Measurements from ENCODE around the gene LGR5.

LGR5 gene

GRCh38 chr12:71438670-71439361 lies 782 bp upstream of the LGR5 start:
- no peak for DNase-seq

DNA sequence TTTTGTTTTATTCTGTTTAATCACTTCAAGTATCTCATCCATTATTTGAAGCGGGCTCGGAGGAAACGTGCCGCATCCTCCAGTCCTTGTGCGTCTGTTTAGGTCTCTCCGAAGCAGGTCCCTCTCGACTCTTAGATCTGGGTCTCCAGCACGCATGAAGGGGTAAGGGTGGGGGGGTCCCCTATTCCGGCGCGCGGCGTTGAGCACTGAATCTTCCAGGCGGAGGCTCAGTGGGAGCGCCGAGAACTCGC lies 311 bp upstream of the LGR5 start:
- no peak for DNase-seq

GRCh38 chr12:71440345-71440762 lies 756 bp downstream of the LGR5 start:
- no peak for DNase-seq

DNA sequence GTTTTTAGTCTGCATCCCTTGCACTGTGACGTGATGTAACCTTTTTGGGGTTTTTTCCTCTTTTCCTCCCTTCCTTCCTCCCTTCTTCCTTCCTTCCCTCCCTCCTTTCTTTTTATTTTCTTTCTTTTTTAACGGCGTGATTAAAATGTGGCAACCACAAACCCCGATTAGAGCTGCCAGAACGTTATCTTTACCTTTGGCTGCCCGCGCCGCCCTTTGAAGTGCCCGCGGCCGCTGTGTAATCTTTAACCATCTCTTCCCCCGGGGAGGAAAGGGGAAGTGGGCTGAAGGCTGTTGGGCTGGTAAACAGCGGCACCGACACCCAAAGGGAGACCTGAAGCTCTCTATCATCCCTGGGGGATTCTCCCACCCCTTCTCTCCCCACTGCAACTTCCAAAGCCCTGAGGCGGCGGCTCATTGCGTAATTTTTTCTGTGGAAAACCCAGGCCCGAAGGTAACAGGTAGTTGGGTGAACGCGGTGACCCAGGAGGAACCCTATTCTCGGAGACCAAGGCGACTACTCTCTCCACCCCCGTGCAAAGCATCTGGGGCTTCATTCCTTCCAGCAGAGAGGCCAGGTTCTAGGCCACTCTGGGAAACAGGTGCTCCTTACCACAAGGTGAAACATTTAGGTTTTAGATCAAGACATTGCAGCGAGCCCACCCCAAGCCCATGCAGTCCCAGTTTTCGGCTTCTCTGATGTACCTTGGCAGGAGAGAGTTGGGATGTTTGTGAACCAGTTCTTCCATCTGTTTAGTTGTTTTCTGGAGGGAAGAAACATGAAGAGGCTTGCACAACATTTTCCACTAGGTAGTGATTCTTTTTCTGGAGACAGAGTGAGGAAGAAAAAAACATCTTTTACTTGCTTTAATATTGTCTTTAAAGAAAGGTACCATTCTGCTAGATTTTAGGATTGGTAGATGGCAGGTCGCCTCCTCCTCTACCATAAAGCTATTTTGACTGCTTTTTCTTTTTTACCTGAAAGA lies 1.5 kb downstream of the LGR5 start:
- no peak for DNase-seq

- DNase-seq = no peak
These were observed 2.4 kb downstream of the LGR5 start for GRCh38 chr12:71441836-71442566.

- DNase-seq = no peak
These were observed 3.0 kb downstream of the LGR5 start for GRCh38 chr12:71442567-71442931.

DNA sequence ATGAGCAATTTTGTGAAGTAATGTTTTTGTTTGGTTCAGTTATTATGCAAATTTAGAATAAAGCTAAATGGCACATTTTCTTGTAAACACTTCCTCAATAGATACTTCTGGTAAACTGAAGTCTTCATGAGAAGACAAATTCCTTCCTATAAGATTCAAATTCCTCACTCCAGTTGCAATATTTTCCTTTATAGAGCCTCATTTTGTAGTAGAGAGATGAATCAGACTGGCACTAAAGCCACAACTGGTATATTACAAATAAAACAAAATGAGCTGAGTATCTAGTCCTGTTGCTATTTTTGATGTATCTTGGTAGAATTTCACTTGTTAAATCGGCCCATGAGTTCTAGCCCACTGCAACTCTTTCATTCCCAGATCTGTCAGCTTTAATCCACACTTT lies 5.5 kb downstream of the LGR5 start:
- DNase-seq = no peak

GRCh38 chr12:71447691-71448132 lies 8.1 kb downstream of the LGR5 start:
- DNase-seq = no peak

- DNase-seq = no peak
These were observed 8.6 kb downstream of the LGR5 start for GRCh38 chr12:71448150-71448581.

GRCh38 chr12:71449373-71450070 lies 9.9 kb downstream of the LGR5 start:
- no peak for DNase-seq

DNA sequence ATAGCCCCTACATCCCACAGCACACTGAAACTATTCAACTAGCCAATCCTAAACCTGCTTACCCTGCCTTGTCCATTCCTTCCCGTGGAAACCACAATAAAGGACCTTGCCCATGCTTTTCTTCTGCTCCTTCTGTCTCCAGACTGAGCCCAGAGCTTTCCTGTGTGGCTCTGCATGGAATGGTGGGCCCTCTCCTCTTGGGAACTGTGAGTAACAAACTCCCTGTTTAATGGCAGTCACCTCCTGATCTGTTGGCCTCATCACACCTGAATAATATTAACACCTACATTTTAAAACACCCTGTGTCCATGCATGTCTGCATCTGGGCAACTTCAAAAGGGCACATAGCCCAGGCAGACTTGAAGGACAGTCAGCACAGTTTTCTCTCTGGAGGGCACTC lies 12.4 kb downstream of the LGR5 start:
- DNase-seq = no peak

DNA sequence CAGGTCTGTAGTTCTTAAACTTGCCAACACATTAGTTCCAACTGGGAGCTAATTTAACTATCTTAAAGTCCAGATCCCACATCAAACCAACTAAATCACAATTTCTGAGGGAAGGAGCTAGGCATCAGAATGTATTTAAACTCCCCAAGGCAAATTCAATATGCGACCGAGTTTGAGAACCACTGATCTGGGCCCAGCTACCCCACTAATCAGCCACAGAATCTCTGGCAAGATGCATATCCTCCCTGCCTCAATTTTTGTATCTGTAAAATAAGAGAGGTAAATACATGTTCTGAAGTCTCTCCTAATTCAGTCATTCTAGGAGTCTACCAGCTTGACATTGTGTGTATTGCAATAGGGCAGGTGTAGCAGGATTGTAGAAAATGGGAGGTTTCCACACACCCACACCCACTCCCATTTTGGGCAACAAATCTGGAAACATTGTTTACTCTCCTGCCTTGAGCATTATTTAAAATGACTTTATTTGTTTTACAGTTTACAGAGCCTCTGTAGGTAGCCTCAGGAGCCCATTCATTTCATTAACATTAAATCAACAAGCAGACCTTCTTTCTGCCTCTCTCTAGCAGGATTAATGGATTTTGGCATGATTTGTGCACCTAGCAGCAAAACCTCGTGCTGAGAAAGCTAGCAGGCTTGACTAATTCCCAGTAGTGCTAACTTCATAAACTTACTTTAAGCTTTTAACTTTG lies 15.6 kb downstream of the LGR5 start:
- DNase-seq = no peak

GRCh38 chr12:71456316-71456715 lies 16.7 kb downstream of the LGR5 start:
- DNase-seq = no peak

DNA sequence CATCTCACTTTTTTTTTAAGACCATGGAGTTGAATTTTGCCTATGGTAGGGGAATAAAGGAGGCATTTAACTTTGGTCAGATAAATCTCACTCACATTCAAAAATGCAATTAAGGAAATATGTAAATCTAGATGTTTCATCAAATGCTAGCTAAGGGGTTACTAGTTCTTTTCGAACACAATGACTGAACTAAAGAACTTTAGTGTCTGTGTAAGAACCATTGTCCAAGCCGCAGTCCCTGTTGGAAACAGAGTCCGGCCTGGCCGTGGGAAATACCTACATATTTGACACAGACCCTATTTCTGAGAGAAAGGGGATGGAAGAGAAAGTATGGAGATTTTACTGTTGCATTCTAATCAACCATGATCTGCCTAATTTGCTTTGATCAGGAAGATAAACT lies 17.4 kb downstream of the LGR5 start:
- DNase-seq = no peak

DNA sequence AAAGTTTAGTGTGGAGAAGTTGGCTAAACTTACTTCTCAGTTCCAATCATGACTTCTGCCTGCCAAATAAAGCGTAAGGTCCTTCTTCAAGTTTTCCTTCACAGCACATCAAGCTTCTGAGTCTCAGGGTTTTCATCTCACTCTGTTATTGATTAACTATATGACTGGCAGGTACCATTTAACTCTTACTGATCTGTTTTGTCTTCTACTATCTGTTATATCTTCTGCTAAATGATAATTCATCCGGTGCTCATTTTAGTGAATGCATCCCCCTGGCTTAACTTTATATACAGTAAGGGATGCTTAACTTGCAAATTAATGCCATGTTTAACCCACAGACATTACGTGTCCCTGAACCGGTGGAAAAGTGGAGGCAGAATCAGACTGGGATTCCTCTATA lies 20.7 kb downstream of the LGR5 start:
- DNase-seq = no peak

DNA sequence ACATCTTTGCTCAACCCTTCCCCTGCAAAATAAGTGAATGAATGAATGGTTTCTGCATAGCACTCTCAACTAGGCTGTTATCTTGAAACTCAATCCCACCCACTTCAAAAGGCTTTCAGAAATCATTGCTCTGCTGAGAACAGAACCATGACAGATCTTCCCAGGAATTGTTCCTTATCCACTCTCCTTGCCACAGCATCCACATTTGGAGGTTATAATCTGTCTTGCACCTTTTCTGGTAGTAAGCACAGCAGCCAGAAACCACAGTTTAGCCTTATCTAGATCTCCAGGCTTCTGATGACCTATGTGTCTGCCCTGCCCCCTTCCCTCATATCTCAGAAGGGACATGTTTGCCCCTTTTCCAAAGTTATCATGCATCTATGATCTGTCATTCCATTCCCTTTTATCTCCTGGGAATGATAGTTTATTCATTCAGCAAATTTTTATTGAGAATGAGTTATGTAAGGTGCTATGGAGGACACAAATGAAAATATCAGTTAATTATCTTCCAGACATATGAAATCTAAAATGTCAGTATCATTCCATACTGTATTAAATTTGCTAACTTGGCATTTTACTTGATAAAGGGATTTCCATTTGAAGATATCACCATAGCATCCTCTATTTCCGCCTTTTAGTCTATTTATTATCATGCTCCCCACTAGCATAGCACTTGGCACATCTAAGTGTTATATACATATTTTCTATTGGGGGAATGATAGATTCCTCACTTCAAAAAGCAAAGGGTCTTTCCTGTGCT lies 21.4 kb downstream of the LGR5 start:
- no peak for DNase-seq

DNA sequence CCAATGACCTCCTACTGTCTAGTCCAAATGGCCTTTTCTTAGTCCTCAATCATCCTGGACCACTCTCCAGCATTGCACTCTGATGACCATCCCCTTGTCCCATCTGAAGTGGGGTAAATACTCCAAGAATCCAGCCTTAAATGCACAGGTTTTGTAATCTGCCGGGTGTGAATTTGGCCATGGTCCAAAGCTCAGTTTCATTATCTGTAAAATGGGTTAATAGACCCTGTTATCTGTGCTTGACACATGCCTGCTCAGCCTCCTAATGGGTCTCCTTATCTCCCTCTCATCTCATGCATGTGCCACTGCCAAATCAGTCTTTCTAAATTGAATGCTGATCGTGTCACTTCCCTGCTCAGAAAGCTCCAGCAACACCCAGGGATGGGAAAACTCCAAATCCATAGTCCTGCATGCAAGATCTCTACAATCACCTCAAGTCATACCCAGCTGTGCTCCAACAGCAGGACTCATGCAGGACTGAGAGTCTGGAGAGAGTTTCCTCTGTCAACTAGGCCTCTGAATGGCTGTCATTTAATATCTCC lies 22.3 kb downstream of the LGR5 start:
- DNase-seq = no peak

DNA sequence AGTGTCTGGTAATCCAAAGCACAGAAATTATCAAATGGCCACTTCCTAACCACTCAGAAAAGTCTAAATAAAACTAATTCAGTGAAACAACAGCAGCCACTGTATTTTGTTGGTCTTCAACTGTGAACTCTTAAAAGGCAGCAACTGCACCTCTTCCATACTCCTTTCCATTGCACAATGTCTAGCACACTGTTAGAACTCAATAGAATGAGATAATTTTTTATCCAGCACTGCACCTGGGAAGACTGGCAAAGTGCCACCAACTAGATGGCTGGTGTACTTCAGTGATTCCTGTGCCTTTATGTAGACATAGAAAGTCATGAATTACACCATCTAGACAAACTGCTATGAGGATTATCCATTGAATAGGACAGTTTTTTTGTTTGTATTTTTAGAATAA lies 26.2 kb downstream of the LGR5 start:
- DNase-seq = no peak

DNA sequence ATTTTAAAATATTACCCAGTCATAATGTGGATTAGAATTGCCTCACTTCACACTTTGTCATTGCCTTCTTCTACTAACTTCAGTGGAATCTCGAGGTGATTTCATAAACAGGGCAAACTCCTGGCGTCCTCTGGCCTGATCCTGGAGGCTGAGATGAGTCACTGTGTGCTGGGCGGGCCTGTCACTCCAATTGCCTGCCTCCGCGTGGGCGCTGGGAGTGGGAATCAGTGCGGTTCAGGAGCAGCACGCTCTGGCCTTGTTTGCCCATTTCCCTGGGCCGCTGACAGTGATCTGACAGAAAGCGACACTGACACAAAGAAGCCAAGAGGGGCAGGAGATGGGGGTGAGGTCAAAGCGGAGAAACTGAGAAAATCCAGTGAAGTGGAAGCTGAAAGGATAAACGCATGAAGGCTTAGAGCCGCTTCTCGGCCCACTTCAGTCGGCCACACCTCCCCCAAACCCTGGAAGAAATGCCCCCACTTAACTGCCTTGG lies 29.7 kb downstream of the LGR5 start:
- no peak for DNase-seq

- no peak for DNase-seq
These were observed 32.9 kb downstream of the LGR5 start for GRCh38 chr12:71472441-71472911.

DNA sequence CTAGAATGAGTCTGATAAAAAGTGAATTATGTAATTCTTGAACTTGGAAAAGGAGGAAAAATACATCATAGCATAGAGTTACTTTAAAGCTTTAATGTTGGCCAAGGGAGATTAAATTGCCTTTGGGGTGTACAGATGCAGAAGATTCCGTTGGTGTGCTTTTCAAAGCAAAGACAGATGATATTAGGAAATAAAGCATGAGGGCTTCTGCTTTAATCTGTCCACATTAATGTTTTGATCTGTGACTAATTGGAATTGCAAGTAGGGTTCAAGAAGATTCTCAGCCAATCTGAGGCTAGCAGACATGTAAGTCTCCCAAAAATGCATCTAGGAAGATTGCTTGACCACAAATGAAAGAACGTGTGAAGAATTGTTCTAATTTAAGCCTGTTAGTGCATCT lies 35.2 kb downstream of the LGR5 start:
- DNase-seq = no peak

All from AML-193 (cell line).